ENCODE results near the gene CSNK1D.

DNA sequence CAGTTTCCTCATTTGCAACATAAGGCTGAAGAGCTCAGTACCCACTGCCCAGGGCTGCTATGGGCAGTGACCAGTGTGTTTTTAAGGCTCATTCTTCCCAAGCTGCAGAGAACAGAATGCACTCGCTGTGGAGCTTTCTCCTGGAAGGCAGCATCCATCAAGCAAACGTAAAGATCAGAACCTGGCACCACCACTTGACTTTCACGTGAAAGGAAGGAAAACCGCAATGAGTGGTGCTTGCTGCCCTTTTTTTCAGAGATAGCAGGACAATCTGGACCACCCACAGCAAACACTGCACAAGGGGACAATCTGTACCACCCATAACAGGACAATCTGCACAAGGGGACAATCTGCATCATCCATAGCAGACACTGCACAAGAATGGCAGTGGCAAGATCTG, 11.2 kb downstream of the CSNK1D start:
- TF ChIP-seq HDGF (IDR thresholded peaks at IDR 0.05): no peak
- TF ChIP-seq POLR2A (IDR thresholded peaks at IDR 0.05; ENCODE audit: low read depth, low read length): no peak
- TF ChIP-seq TCF12 (IDR thresholded peaks at IDR 0.05; ENCODE audit: low read depth, low read length): no peak

All from GM12878 (cell line).